Stimulated activated naive CD4-positive, alpha-beta T cell treated with Interleukin-2 at 50 U/mL for 16 hours (primary cell): Measurements from ENCODE around the gene NOS3.

Source experiments
- DNase-seq: peaks from one replicate; lab custom pipeline; 2025; lab: John Stamatoyannopoulos, UW

NOS3 gene

GRCh38 chr7:150952331-150953050 is 38.3 kb upstream of the NOS3 start:
- no peak for DNase-seq

GRCh38 chr7:150953061-150953997 is 37.5 kb upstream of the NOS3 start:
- no peak for DNase-seq

- no peak for DNase-seq
Observed at GRCh38 chr7:150954201-150954985, 36.4 kb upstream of the NOS3 start.

- no peak for DNase-seq
Observed at GRCh38 chr7:150954986-150955518, 35.8 kb upstream of the NOS3 start.

- DNase-seq: no peak
Observed at GRCh38 chr7:150955519-150956394, 35.1 kb upstream of the NOS3 start.

GRCh38 chr7:150956395-150957132 is 34.3 kb upstream of the NOS3 start:
- DNase-seq: no peak

GRCh38 chr7:150957133-150958020 is 33.4 kb upstream of the NOS3 start:
- no peak for DNase-seq

GRCh38 chr7:150958062-150958552 is 32.7 kb upstream of the NOS3 start:
- no peak for DNase-seq

- no peak for DNase-seq
Observed at GRCh38 chr7:150958597-150958996, 32.2 kb upstream of the NOS3 start.

- DNase-seq: no peak
Observed at GRCh38 chr7:150959081-150959480, 31.7 kb upstream of the NOS3 start.

GRCh38 chr7:150959739-150960734 is 30.8 kb upstream of the NOS3 start:
- no peak for DNase-seq

- no peak for DNase-seq
Observed at GRCh38 chr7:150961510-150962289, 29.1 kb upstream of the NOS3 start.

- no peak for DNase-seq
Observed at GRCh38 chr7:150962290-150962552, 28.6 kb upstream of the NOS3 start.

GRCh38 chr7:150962553-150963399 is 28.0 kb upstream of the NOS3 start:
- peak; percentile 14 for DNase-seq

- no peak for DNase-seq
Observed at GRCh38 chr7:150963707-150964559, 26.9 kb upstream of the NOS3 start.
